Ureter (tissue), 1 donor: Measurements from ENCODE around the gene GARNL3. TPM values are rescaled to one million over a fixed set of nuclear protein-coding genes. Genes with fewer than 3 reads are reported as not detected.

Experiments used
- DNase-seq: peaks from one replicate; pipeline ENCODE4 v3.0.0-alpha.2; 2020; ENCODE audit warnings: low spot score
- total RNA-seq: library from RNA; stranded (reverse); gene quantifications from one replicate; pipeline ENCODE4 v1.2.4, GENCODE V29; 2023
- donor health status: DM: yes; HTN: yes; CAD: no.

Gene GARNL3
- total RNA-seq, 1 donor from 2014 or later = 59.0 TPM

DNA sequence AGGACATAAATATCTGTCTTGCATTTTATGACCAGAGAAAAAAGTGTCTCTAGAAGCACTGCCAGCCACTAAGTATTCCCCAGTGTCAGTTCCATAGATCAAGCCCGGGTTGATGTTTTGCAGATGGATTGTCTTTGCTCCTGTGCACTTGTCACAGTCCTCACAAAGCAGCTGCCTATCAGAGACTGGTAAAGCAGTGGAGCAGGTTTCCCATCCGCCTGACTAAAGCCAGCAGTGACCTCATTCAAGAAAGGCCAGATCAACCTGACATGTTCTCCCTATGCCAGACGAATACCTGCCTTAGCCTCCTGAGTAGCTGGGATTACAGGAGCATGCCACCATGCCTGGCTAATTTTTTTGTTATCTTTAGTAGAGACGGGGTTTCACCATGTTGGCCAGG lies 26.8 kb upstream of the GARNL3 start:
- no peak for DNase-seq

DNA sequence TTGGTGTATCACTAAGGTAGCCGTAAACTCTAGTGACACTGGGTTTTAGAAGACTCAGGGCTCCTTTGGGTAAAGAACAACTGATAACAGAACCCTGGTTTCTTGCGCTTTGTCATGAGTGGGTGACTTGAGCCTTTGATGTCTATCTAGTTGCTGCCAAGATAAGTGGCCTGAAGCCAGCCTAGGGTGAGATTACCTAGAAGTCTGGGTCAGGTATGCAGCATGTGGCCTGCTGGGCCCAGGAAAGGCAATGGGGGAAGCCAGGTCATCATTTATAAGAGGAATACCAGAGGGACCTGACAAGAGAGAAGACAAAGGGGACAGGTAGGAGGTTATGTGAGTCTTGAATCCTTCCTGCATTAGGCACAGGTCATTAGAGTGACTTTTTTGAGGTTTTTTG lies 23.2 kb upstream of the GARNL3 start:
- DNase-seq = no peak

DNA sequence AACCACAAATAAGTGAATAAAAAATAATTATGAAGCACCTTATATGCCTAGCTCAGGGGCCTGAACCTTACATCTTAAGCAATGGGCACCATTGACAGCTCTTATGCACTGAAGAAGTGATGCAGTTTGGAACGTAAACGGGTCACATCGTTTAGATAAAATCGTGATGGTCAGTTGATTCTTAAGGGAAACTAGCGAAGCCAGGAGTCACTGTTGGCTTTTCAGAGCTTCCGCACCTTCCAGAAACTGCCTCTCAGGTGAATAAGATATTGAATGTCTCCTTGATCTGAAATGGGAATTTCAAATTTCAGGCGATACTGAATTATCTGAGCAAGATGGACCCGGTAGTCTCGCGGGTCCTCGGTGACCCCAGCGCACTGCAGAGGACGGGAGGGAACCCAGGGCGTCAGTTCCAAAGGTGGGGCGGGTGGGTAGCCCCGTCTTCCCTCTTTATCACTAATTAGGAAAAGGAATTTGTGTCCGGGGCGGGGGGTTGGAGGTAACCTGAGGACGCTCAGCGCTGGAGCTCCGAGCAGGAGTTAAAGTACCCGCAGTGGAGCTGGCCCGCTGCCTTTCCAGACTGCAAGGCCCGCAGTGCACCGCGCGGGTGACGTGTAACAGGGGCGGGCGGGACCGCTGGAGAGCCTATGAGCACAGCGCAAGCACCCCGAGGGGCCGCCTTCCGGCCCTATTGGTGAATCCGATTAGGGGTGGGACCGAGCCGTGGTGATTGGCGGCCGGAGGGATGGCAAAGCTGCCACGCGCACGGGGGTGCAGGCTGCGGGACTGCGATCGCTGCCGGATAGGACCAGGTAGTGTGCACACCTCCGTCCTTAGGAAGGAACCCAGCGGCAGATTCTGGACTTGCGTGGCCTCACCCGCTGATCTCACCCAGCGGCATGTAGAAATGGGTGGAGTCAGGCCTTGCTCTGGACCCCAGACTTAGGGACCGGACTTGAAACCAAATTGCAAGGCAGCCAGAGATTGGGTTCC lies 19.7 kb upstream of the GARNL3 start:
- DNase-seq = peak; percentile 97

DNA sequence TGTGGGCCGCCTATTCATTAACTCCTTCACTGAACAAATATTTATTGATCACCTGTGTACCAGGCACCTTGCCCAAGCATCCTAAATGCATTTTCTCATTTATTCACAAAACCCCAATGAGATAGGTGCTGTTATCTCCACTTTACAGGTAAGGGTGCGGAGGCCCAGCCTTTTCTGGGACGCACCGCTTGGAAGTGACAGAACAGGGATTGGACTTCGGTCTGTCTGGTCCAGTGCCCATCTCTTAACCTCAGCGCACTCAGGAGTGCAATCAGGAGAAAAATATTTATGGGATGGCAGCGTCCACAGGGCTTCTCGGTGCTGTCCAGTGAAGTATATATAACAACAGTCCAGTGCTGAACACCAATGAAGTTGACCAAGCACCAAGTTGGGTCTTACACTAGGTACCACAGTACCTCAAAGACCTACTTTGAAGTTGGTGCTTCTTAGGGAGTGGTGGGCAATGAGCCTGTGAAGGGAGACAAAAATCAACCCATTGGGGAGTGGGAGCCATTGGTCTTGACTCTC lies 18.9 kb upstream of the GARNL3 start:
- DNase-seq = no peak

DNA sequence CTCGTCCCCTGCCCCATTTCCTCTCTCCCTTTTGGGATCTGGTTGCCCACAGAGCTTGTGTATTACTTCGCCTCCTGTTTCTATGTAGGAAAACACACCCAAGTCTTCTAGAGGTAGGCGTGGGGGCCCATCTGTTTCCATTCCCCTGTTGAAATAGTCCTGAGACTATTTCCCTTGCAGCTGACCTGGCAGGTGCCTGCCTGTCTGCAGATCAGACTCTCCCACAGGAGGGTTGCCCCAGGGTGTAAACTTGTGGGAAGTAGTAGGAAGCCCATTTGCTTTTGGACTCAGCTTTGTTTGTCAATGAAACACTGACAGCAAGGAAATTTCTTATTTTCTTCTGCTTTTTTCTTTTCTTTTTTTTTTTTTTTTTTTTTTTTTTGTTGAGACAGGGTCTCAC lies 16.3 kb upstream of the GARNL3 start:
- DNase-seq = no peak

DNA sequence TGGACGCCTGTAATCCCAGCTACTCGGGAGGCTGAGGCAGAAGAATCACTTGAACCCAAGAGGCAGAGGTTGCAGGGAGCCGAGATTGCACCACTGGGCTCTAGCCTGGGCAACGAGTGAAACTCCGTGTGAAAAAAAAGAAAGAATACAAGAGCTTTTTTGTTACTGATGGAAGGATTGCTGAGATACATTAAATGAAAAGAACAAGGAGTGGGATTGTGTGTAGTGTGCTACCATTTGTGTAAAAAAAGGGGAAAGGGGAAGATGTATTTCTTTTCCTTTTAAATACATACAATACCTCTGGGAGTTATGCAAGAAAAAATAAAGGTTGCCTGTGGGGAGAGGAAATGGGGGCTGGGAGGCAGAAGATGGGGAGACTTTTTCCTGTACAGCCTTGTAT lies 14.7 kb upstream of the GARNL3 start:
- no peak for DNase-seq

DNA sequence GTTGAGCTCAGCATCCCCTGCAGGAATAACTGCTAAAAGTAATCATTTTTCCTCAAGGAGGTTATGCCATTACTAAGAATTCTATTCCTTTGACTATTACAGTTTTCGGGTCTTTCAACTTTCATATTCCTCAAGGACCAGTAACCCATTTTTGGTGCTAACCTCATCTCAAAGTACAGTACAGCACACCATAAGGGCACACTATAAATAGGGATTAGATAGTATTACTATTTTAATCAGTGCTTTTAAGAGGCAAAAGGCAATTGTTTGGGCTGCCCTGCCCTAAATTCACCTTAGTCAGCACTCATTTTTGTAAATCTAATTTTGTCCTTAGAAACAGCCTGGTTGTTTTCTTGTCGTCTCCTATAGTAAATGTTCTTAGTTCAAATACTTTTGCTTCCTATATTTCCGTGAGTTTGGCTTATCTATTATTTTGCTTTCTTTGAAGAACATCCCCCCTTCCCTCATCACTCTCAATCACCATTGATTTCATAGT lies 13.6 kb upstream of the GARNL3 start:
- no peak for DNase-seq

DNA sequence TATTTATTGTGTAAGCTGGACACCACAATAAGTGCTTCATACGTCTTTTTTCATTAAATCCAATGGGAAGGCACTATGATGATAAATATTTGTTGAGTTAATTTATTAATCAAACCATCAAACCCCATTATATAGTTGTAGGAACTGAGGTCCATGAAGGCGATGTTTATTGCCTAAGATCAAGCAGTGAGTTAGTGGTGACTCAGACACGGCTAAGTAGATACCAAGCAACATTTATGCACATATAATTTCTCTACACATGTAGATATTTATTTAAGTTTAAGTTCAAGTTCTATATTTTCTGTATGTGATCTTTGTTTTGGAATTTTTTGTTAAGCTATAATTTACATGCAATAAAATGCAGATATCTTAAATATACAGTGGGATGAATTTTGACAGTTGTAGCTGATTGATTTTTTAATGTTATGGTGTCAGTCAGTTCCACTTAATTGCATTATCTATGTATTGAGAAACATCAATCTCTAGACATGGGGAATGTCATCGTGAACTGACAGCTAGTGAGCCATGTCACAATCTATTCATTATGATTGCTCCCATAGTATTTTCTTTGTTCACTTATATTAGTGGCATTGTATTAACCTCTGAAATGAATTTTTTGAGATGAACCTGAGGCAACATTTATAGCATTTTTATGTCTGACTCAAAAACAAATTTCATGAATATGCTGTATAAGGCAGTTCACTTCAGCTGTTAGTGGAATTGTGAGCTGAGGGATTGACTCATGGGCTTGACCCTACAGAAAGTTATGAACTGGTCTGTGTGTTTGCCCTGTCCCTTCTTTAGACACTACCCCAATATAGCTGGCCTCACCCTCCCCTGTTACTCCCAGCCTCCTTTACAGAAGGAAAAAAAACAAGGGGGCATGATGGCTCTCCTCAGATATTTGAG lies 11.9 kb upstream of the GARNL3 start:
- no peak for DNase-seq

DNA sequence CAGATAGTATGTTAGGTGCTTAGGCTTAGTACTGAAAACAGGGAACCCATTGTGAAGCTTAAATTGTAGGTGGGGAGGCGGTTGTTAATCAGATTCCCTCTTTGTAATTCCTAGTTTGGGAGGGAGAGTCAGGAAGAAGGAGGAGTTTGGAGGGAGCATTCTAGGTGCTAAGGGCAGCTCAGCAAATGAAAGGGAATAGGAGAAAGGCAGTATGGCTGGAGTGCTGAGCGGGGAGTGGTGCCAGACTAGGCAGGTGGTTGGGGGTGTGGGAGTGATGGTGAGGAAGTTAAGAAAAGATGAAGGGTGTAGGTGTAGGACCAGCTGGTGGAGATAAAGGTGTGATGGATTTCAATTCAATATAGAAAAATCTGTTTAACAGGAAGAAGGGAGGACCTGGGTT lies 11.1 kb upstream of the GARNL3 start:
- DNase-seq = no peak

DNA sequence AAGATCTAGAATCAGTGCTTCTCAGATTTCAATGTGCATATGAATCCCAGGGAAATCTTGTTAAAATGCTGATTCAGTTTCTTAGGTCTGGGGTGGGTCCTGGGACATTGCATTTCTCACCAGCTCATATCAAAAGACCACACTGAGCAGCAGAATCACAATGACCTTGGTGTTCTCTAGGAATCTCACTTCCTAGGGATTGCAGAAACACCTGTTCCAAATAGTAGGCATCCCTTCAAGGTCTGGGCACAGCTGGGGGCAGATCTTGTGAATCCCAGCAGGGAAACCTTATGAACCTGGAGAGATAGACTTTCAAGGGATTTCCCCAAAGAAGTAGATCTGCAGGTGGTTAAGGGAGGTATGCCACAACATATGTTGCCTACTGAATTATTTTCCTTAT lies 8.9 kb upstream of the GARNL3 start:
- DNase-seq = no peak

DNA sequence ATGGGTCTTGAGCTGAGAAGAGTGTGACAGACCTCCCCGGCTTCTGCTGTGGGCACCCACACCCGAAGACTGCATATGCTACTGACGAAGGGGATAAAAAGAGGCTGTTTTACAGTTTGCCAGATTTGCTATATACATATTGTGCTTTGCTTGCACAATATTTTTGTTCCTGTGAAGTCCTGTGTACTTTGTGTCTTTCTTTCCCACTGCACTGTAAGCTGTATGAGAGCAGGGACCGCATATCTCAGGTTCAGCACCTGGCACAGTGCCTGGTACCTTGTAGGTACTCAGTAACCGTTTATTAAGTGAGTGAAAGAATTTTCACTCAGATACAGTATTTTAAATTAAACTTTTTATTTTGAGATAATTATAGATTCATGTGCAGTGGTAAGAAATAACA lies 8.2 kb upstream of the GARNL3 start:
- no peak for DNase-seq

DNA sequence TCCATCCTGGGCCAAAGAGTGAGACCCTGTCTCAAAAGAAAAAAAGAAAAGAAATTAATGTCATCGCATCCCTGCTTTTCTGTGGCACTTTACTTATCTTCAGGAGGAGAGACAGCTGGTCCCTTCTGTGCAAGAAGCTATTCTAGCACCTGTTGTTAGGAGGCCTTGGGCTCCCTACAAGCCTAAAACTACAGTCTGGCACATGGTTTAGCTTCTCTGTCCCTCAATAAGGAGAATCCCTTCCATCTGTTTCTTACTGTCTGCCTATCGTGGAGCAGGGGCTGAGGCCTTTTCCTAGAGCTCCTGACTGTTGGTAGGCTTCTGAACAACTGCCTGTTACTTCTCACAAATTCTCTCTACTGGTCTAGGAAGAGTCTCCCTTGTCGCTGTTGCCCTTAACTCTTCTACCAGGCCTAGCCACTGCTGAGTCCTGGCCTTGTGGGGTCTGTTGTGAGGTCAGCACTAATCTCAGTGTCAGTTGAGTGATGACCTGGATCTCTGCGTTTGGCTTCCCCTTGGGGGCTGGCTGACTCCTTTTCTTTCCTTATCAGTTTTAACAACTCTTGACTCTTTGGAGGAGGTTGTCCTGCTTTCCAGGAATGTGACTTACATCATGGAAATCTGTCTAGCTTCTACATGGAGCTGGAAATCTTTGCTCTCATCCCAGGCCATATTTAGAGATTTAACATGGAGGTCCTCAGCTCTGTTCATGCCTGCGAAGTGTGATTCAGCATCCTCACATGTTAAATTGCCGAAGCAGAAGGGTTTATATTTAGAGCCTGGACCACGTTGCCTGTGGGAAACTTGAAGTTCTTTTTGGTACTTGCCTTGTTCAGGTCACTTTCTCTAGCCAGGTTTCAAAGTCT lies 5.7 kb upstream of the GARNL3 start:
- DNase-seq = no peak

DNA sequence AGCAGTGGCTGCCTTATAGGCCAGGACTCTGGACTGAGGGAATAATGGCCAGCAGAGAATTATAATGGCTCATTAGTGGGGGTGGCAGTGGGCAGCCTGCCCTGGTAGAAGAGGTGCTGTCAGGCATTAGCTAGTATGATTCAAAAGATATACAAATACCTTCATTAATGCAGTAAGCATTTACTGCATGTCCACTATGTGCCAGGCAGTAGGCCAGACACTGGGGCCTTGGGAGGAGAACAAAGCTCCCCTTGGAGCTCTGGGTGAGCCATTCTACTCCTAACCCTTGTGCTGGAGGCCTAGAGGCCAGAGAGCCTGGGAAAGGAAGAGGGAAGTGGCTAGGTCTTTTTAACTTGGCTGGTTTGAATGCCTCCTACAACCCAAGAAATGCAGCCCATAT lies 2.0 kb upstream of the GARNL3 start:
- DNase-seq = no peak

DNA sequence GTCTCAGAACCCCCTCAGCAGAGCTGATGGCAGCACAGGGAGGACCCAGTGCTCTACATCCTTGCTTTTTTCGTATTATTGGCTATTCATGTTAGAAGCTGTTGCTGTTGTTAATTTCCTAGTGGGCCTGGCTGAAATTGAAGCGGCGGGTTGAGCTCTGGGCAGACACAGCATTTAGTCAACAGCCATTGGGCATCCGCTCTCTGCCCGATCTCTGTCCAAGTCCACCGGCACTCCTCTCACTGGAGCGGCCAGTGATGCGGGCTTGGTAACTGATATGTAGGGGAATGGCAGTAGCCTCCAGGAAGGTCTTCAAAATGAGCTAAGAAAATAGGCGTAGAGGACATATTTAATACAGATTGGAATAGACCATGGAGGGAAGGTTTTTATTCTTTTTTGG lies 1.3 kb upstream of the GARNL3 start:
- no peak for DNase-seq

DNA sequence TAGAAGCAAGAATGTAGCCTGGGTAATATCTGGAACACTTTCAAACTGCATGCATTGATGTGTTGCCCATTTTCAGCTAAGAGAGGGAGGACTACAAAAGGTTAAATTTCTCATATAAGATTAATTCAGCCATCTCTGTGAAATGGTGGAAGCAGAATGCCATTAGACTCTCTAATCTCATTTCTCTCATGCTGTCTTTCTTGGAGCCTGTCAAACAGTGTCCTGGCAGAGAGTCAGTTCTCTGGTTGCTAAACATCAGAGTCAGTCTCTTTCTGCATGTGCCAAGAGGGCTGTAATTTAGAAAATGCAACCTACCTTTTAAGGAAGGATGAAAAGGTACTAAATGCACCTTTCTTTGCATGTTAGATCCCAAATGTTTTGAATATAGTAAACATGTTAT lies 910 bp upstream of the GARNL3 start:
- no peak for DNase-seq

DNA sequence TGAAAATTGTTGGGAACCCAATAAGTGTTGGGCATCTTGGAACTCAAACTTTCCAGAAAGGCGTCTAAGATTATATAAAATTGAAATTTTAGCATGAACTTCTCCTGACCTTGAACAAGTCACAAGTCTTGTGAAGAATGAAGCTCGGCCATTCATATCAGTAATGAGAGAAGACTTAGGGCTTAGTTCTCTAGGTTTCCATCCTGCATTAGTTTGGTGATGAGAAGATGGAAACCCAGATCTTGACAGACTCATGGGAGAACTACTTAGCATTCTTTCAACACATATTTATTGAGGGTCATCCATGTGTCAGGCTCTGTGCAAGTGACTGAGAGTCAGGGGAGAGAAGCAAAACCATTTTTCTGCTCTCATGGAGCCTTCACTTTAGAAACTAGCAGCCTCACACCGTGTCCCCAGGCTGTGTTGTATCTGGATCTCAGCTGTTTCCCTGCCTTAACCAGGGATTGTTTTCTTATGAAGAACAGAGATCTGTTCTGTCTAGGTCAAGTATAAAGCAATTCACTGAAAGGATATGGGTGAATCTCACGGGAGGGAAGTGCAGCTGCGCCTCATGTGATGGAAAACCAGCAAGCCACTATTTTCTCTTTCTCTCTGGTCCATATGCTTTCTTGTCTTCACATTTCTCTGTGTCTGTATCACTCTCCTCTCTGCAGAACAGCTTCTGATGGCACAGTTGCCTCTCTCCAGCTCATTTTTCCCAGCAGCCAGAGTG lies 3.4 kb downstream of the GARNL3 start:
- no peak for DNase-seq

DNA sequence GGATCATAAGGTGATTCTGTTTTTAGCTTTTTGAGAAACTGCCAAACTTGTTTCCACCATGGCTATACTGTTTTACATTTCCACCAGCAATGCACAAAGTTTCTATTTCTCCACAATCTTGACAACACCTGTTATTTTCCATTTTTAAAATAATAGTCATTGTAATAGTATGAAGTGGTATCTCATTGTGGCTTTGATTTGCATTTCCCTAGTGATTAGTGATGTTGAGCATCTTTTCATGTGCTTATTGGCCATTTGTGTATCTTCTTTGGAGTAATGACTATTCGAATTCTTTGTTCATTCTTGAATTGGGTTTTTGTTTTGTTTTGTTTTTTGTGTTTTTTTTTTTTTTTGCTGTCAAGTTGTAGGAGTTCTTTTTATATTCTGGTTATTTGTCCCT lies 4.9 kb downstream of the GARNL3 start:
- DNase-seq = no peak

DNA sequence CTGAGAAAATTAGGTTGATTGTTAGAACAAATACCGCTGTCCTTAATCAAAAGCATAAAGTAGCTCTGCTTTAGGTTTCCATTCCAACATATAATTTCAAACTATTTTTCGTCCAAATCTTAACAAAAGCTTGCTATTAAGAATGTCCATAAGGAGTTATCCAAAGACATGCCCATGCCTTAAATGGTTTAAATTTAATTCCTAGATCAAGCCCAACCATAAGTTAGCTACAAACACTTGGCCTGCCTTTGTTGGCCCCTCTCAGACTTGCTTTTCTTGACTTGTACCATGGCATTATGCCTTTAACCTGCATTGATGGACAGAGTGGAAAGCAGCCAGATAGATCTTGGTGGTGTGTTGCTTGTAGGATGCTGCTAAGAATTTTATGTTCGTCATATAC lies 8.8 kb downstream of the GARNL3 start:
- DNase-seq = no peak

DNA sequence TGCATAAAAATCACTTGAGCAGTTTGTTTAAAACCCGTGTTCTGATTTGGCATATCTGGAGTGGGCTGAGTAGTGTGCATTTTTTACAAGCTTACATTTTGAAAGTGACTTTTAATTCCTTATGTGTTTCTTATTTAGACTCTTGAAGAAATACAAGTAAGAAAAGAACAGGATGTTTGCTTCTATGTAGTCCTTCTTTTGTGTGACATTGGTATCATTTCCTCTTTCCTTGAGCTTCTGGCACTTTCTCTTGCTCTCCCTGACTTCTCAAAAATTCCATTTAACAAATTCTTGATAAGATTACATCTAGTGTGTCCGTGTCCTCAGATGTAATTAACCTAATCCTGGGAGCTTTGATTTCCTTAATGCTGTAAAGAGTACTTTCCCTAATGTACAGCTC lies 12.5 kb downstream of the GARNL3 start:
- no peak for DNase-seq

DNA sequence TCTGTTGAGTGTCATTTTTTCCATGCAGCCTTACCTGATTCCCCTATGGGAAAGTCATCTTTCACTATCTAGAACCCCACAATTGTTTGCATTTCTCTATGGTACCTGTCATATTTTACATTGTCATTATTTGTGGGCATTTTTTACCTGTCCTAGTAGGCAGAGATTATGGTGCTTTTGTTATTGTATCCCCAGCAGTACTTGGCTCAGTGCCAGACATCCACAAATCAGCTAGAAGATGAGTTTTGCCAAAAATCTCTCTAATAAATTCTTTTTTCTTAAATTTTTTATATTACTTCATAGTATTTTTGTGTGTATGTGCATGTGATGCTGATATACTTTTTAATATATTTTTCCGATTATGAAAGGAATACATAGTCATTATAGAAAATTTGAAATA lies 13.2 kb downstream of the GARNL3 start:
- DNase-seq = no peak

DNA sequence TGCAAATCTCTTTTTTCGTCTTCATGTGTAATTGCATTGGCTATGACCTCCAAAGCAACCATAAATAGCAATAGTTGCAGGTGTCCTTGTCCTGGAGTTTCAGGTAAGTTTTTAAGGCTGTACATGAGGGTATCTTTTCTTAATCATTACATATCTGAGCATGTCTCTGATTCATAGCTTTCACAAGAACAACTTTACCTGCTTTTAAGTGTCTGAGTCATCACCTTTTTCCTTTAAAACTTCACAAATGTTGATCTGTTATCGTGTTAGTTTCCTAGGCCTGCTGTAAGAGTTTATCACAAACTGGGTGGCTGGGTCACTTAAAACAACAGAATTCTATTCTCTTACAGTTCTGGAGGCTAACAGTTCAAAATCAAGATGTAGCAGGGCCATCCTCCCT lies 13.8 kb downstream of the GARNL3 start:
- no peak for DNase-seq
